Endothelial cell of umbilical vein (primary cell): ENCODE results near the gene PNMA6F. TPM values are rescaled to one million over a fixed set of nuclear protein-coding genes. Genes with fewer than 3 reads are reported as not detected.

Experiments
- BruUV-seq: library from RNA; stranded (reverse); fragments of 400-500 nt; replicated peaks from 2 replicates; lab custom pipeline; 2021; lab: Mats Ljungman, UMichigan
- CTCF ChIA-PET: fragments of 300-600, 350-600 bp; sonication (Branson Sonifier 250); formaldehyde crosslinking; loops from one replicate; lab custom pipeline; 2021; ENCODE audit warnings: antibody characterized with exemption, inconsistent platforms; lab: Charles Lee
- POLR2A ChIA-PET: fragments of 300-600, 350-600 bp; sonication (Branson Sonifier 250); formaldehyde crosslinking; loops from one replicate; lab custom pipeline; 2021; ENCODE audit warnings: antibody characterized with exemption, inconsistent platforms; lab: Charles Lee
- DNase-seq: peaks from one replicate; pipeline ENCODE4 v3.0.0-alpha.2; 2011; ENCODE audit warnings: low read depth, low spot score
- FAIRE-seq: peaks from 2 replicates; lab custom pipeline; 2011; peaks lifted over from hg19 to GRCh38; lab: Jason Lieb, UNC
- H2AFZ ChIP-seq: 2 replicates; pipeline ENCODE4 v1.6.0; 2012; ENCODE audit warnings: low read depth, low read length, control low read depth, inconsistent platforms
- H3K27ac ChIP-seq: 2 replicates; pipeline ENCODE4 v1.5.1; 2011; ENCODE audit warnings: low read depth, mild to moderate bottlenecking, control low read depth, low read length, moderate library complexity; ENCODE audit not compliant: insufficient read depth
- H3K27me3 ChIP-seq, 2 experiments: 2 replicates each; pipeline versions ENCODE4 v1.6.0 to v1.6.1; 2011; ENCODE audit warnings: low read length in 2 of 2, mixed read lengths in 1 of 2; ENCODE audit not compliant: control insufficient read depth in 2 of 2, insufficient read depth in 2 of 2
- H3K36me3 ChIP-seq, 2 experiments: 2 replicates in 1 of 2; 3 replicates in 1 of 2; pipeline ENCODE4 v1.5.1; 2011; ENCODE audit warnings: low read length in 2 of 2, mild to moderate bottlenecking in 1 of 2, moderate library complexity in 1 of 2; ENCODE audit not compliant: control insufficient read depth in 2 of 2, insufficient read depth in 2 of 2; ENCODE audit errors: extremely low read depth in 1 of 2
- H3K4me1 ChIP-seq: 3 replicates; pipeline ENCODE4 v1.5.1; 2011; ENCODE audit warnings: mild to moderate bottlenecking, low read length; ENCODE audit not compliant: control insufficient read depth, insufficient read depth; ENCODE audit errors: extremely low read depth
- H3K4me2 ChIP-seq: 2 replicates; pipeline ENCODE4 v1.6.1; 2011; ENCODE audit warnings: low read length, control low read depth, mixed read lengths; ENCODE audit not compliant: insufficient read depth
- H3K4me3 ChIP-seq, 3 experiments: fragments of 200-600 bp in 1 of 3; sonication (generic), shearing (Covaris generic) in 1 of 3; replicated peaks in 1 of 3; 2 replicates each; pipeline ENCODE4 v1.5.1; 2011 to 2016; ENCODE audit warnings: control low read depth in 3 of 3, low read length in 3 of 3, mild to moderate bottlenecking in 2 of 3, inconsistent platforms in 1 of 3, low read depth in 1 of 3, moderate library complexity in 1 of 3; ENCODE audit not compliant: insufficient read depth in 1 of 3
- H3K79me2 ChIP-seq: 2 replicates; pipeline ENCODE4 v1.6.0; 2012; ENCODE audit warnings: low read length, inconsistent platforms; ENCODE audit not compliant: control insufficient read depth, insufficient read depth
- H3K9ac ChIP-seq: replicated peaks from 2 replicates; pipeline ENCODE3; 2011; ENCODE audit warnings: low read length, control low read depth; ENCODE audit not compliant: insufficient read depth; ENCODE audit errors: extremely low read depth
- H3K9me1 ChIP-seq: replicated peaks from 3 replicates; pipeline ENCODE4 v1.6.0; 2011; ENCODE audit warnings: mild to moderate bottlenecking, low read length; ENCODE audit not compliant: control insufficient read depth, insufficient read depth; ENCODE audit errors: extremely low read depth
- H3K9me3 ChIP-seq: replicated peaks from 2 replicates; pipeline ENCODE4 v1.5.1; 2012; ENCODE audit warnings: low read length, inconsistent platforms; ENCODE audit not compliant: control insufficient read depth, insufficient read depth
- H4K20me1 ChIP-seq: replicated peaks from 2 replicates; pipeline ENCODE3; 2011; ENCODE audit warnings: mild to moderate bottlenecking, low read length; ENCODE audit not compliant: control insufficient read depth, insufficient read depth; ENCODE audit errors: extremely low read depth
- CTCF ChIP-seq, 2 donors: IDR thresholded peaks; 1 replicate in 1 of 2; 2 replicates in 1 of 2; pipeline ENCODE4 v1.5.1; 2011; ENCODE audit warnings: low read length in 2 of 2, mild to moderate bottlenecking in 2 of 2, moderate library complexity in 2 of 2, control low read depth in 1 of 2, inconsistent platforms in 1 of 2, low read depth in 1 of 2; ENCODE audit not compliant: insufficient read depth in 1 of 2; ENCODE audit errors: extremely low read depth in 1 of 2
- EZH2 ChIP-seq: IDR thresholded peaks from 2 replicates; pipeline ENCODE4 v1.6.1; 2012; ENCODE audit warnings: borderline replicate concordance, low read depth, mild to moderate bottlenecking, moderate library complexity, low read length, inconsistent platforms; ENCODE audit not compliant: severe bottlenecking
- FOS ChIP-seq: IDR thresholded peaks from 2 replicates; pipeline ENCODE4 v1.6.1; 2011; ENCODE audit warnings: mild to moderate bottlenecking, low read length, moderate library complexity, borderline replicate concordance; ENCODE audit not compliant: insufficient read depth
- GATA2 ChIP-seq: IDR thresholded peaks from 2 replicates; pipeline ENCODE4 v1.7.0; 2011; ENCODE audit warnings: low read depth, mild to moderate bottlenecking, moderate library complexity, mixed read lengths, low read length; ENCODE audit not compliant: insufficient read length, insufficient read depth
- JUN ChIP-seq: IDR thresholded peaks from 2 replicates; pipeline ENCODE4 v1.6.1; 2011; ENCODE audit warnings: borderline replicate concordance, low read depth; ENCODE audit not compliant: insufficient read length, insufficient read depth
- MAX ChIP-seq: IDR thresholded peaks from 2 replicates; pipeline ENCODE4 v1.6.1; 2011; ENCODE audit not compliant: insufficient read depth, insufficient read length
- MYC ChIP-seq: IDR thresholded peaks from one replicate; pipeline ENCODE4 v1.6.1; 2011; ENCODE audit warnings: mild to moderate bottlenecking, low read depth, low read length
- POLR2A ChIP-seq: IDR thresholded peaks from 2 replicates; pipeline ENCODE4 v1.6.1; 2012; ENCODE audit warnings: low read depth, mild to moderate bottlenecking, control low read depth, low read length
- POLR2AphosphoS5 ChIP-seq: IDR thresholded peaks from 2 replicates; pipeline ENCODE4 v1.6.1; 2012; ENCODE audit warnings: low read depth, mild to moderate bottlenecking, control low read depth, low read length, moderate library complexity; ENCODE audit not compliant: insufficient read depth
- dilution Hi-C: fragments of 300-500 bp; cut with MboI; formaldehyde crosslinking; loops from one replicate; pipeline ENCODE4 v1.15.0; 2019; ENCODE audit warnings: low sequenced_read_pairs; ENCODE audit not compliant: extremely low pct_ligation_motif_present
- intact Hi-C: fragments of 100-400 bp; cut with micrococcal nuclease; formaldehyde crosslinking; loops from one replicate; pipeline ENCODE4 v1.10.0; 2022
- polyA plus RNA-seq, 4 experiments: library from polyadenylated mRNA; depleted of rRNA in 3 of 4; stranded (reverse) in 3 of 4; unstranded in 1 of 4; fragments of >200 nt; gene quantifications; 2 replicates each; pipeline versions ENCODE4 v1.2.1 to v1.2.3, GENCODE V29; 2011 to 2012; ENCODE audit warnings: missing spikeins in 1 of 4
- total RNA-seq: library from RNA; stranded (reverse); gene quantifications from 2 replicates; pipeline ENCODE4 v1.2.3, GENCODE V29; 2021

PNMA6F gene
- total and polyA plus RNA-seq, 2 donors (not counting 3 experiments of a cell fraction or from before 2014, with no cell fraction given): not detected

GRCh38 chrX:153319295-153320046 is 2.1 kb downstream of the PNMA6F start:
- intact Hi-C loops (no loop called here), dilution Hi-C loops (no loop called here)
- no TSS peak for BruUV-seq

More at GRCh38 chrX:153319295-153320046, 2.1 kb downstream of the PNMA6F start:
- no peaks in the 10 kb centered on the region for H3K36me3 ChIP-seq
- H3K79me2 ChIP-seq: no peaks in the 10 kb centered on the region
- H3K9ac ChIP-seq: no peak overlapping the region
- H3K4me1 ChIP-seq: no peaks in the 10 kb centered on the region
- TF ChIP-seq JUN (no peak), POLR2AphosphoS5 (no peak), MYC (no peak), EZH2 (no peak), POLR2A (no peak), CTCF (IDR thresholded peaks at IDR 0.05; ENCODE audit: extremely low read depth in 1 of 2, insufficient read depth in 1 of 2, low read depth in 1 of 2, low read length in 2 of 2) (no peak), MAX (no peak), FOS (no peak), GATA2 (no peak)
- H3K4me2 ChIP-seq: no peak overlapping the region
- H3K27me3 ChIP-seq: peaks cover 5 to 9% of the 10 kb centered on the region in 2 experiments
- ChIA-PET CTCF (no interaction called here), POLR2A (no interaction called here)
- no peak overlapping the region for H3K4me3 ChIP-seq
- no peak overlapping the region for H3K27ac ChIP-seq
- H3K9me3 ChIP-seq: no peaks in the 10 kb centered on the region
- DNase-seq (no peak), FAIRE-seq (no peak)
- H3K9me1 ChIP-seq: no peaks in the 10 kb centered on the region
- no peak overlapping the region for H2AFZ ChIP-seq
- H4K20me1 ChIP-seq: no peaks in the 10 kb centered on the region
